ENCODE measurements around the gene RC3H1. TPM values are rescaled to one million over a fixed set of nuclear protein-coding genes. Genes with fewer than 3 reads are reported as not detected.

Gene RC3H1
- total RNA-seq, 1 donor from 2014 or later, result 32.8 TPM

DNA sequence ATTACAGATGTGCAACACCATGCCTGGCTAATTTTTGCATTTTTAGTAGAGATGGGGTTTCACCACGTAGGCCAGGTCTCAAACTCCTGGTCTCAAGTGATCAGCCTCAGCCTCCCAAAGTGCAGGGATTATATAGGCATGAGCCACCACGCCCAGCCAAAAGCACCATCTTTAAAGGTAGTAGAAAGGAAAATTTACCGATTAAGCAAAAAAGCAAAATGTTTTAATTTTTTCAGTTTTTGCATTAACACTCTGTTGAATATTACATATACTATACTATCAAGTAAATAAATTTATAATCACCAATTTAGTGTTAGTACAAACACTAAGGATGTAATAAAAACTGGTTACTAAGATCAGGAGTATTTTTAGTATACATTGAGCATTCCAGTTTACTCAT, 20.6 kb downstream of the RC3H1 start:
- peaks cover 4% of the 10 kb centered on the region for H3K4me1 ChIP-seq
- H3K9me3 ChIP-seq (ENCODE audit: low read depth), result no peaks in the 10 kb centered on the region
- H3K36me3 ChIP-seq, result peaks cover 3% of the 10 kb centered on the region
- peaks cover 100% of the 10 kb centered on the region for H3K79me2 ChIP-seq (ENCODE audit: low read depth)
- no peaks in the 10 kb centered on the region for H3F3A ChIP-seq (ENCODE audit: low read depth)
- Mint-ChIP-seq H3K27me3 (ENCODE audit: insufficient read depth, low read depth) (no peaks in the 10 kb centered on the region), H3K9me3 (no peaks in the 10 kb centered on the region), H3K36me3 (peaks cover 7% of the 10 kb centered on the region), H3K4me1 (peaks cover 15% of the 10 kb centered on the region), H3K27ac (no peak overlapping the region), H3K4me3 (no peak overlapping the region)
- no peak overlapping the region for H3K27ac ChIP-seq
- no peaks in the 10 kb centered on the region for H3K27me3 ChIP-seq
- H4K20me1 ChIP-seq (ENCODE audit: low read depth), result peaks cover 98% of the 10 kb centered on the region
- H2AFZ ChIP-seq (replicated peaks), result no peak overlapping the region
- TF ChIP-seq EZH2phosphoT487 (IDR thresholded peaks at IDR 0.05), result no peak
- no peak for TF ChIP-seq EZH2 (IDR thresholded peaks at IDR 0.05)
- TF ChIP-seq, protein P1, sequence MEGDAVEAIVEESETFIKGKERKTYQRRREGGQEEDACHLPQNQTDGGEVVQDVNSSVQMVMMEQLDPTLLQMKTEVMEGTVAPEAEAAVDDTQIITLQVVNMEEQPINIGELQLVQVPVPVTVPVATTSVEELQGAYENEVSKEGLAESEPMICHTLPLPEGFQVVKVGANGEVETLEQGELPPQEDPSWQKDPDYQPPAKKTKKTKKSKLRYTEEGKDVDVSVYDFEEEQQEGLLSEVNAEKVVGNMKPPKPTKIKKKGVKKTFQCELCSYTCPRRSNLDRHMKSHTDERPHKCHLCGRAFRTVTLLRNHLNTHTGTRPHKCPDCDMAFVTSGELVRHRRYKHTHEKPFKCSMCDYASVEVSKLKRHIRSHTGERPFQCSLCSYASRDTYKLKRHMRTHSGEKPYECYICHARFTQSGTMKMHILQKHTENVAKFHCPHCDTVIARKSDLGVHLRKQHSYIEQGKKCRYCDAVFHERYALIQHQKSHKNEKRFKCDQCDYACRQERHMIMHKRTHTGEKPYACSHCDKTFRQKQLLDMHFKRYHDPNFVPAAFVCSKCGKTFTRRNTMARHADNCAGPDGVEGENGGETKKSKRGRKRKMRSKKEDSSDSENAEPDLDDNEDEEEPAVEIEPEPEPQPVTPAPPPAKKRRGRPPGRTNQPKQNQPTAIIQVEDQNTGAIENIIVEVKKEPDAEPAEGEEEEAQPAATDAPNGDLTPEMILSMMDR (IDR thresholded peaks at IDR 0.05), result no peak
- DNase-seq (ENCODE audit: low spot score), result no peak
- H3K4me2 ChIP-seq, result no peak overlapping the region
- H3K9ac ChIP-seq, result no peak overlapping the region
- no peak overlapping the region for H3K4me3 ChIP-seq

DNA sequence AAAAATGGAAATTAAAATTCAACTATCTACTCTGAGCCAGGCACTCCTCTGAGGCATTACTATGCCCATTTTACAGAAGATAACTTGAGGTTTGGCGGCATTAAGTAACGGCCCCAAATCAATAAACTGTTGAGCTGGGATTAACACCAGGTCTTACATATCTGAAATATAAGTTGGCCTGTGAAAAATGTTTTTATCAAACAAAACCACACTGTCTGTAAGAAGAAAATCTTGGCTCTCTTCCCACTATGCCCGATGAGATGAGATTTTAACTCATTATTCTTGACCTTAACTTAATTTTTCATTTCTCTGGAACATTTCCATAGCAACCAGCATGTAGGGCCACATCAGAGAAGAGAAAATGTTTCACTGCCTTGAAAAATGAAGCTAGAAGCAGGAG, 21.8 kb downstream of the RC3H1 start:
- Mint-ChIP-seq H3K9me3 (no peaks in the 10 kb centered on the region), H3K4me1 (peaks cover 15% of the 10 kb centered on the region), H3K27me3 (ENCODE audit: insufficient read depth, low read depth) (no peaks in the 10 kb centered on the region), H3K4me3 (no peak overlapping the region), H3K36me3 (peaks cover 5% of the 10 kb centered on the region), H3K27ac (no peak overlapping the region)
- H3F3A ChIP-seq (ENCODE audit: low read depth), result no peaks in the 10 kb centered on the region
- H3K36me3 ChIP-seq, result peaks cover 3% of the 10 kb centered on the region
- no peaks in the 10 kb centered on the region for H3K27me3 ChIP-seq
- H3K4me1 ChIP-seq, result peaks cover 4% of the 10 kb centered on the region
- no peak overlapping the region for H3K9ac ChIP-seq
- no peak overlapping the region for H3K4me2 ChIP-seq
- H4K20me1 ChIP-seq (ENCODE audit: low read depth), result peaks cover 98% of the 10 kb centered on the region
- TF ChIP-seq, protein P1 (IDR thresholded peaks at IDR 0.05), result no peak
- no peak for TF ChIP-seq EZH2 (IDR thresholded peaks at IDR 0.05)
- TF ChIP-seq EZH2phosphoT487 (IDR thresholded peaks at IDR 0.05), result no peak
- H3K27ac ChIP-seq, result no peak overlapping the region
- peaks cover 100% of the 10 kb centered on the region for H3K79me2 ChIP-seq (ENCODE audit: low read depth)
- H3K4me3 ChIP-seq, result no peak overlapping the region
- no peak overlapping the region for H2AFZ ChIP-seq (replicated peaks)
- H3K9me3 ChIP-seq (ENCODE audit: low read depth), result no peaks in the 10 kb centered on the region
- no peak for DNase-seq (ENCODE audit: low spot score)

DNA sequence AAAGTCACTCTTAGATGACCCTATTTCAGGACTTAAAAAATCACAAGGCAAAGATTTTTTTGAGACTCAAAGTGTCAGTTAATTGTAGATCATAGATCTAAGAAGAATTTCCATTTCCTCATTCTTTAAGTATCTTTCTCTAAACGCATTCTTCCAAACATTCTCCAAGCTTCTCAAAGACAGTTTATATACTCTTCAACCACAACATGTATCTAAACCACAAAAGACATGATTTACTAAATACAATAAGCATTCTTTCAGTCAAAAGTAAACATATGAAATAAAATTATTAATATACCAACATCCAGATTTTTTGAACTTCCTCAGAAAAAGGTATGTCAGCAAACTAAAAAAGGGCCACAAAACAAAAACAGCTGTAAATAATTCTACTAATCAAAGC, 24.4 kb downstream of the RC3H1 start:
- peaks cover 15% of the 10 kb centered on the region for H3K4me1 Mint-ChIP-seq
- Histone ChIP-seq H4K20me1 (ENCODE audit: low read depth) (peaks cover 81% of the 10 kb centered on the region), H3K27me3 (no peaks in the 10 kb centered on the region), H3K27ac (no peak overlapping the region), H3F3A (ENCODE audit: low read depth) (no peaks in the 10 kb centered on the region), H3K36me3 (peaks cover 3% of the 10 kb centered on the region), H2AFZ (replicated peaks) (no peak overlapping the region), H3K9me3 (ENCODE audit: low read depth) (no peaks in the 10 kb centered on the region), H3K4me1 (peaks cover 4% of the 10 kb centered on the region), H3K4me3 (no peak overlapping the region), H3K4me2 (no peak overlapping the region), H3K79me2 (ENCODE audit: low read depth) (peaks cover 100% of the 10 kb centered on the region), H3K9ac (no peak overlapping the region)
- no peak for TF ChIP-seq EZH2 (IDR thresholded peaks at IDR 0.05)
- TF ChIP-seq, protein P1 (IDR thresholded peaks at IDR 0.05), result no peak
- TF ChIP-seq EZH2phosphoT487 (IDR thresholded peaks at IDR 0.05), result no peak
- no peak for DNase-seq (ENCODE audit: low spot score)
- H3K27ac Mint-ChIP-seq, result no peak overlapping the region
- H3K36me3 Mint-ChIP-seq, result peaks cover 5% of the 10 kb centered on the region
- no peaks in the 10 kb centered on the region for H3K27me3 Mint-ChIP-seq (ENCODE audit: insufficient read depth, low read depth)
- no peaks in the 10 kb centered on the region for H3K9me3 Mint-ChIP-seq
- no peak overlapping the region for H3K4me3 Mint-ChIP-seq

Data from neural progenitor cell (in vitro differentiated cells).